T-cell (primary cell): Measurements from ENCODE around the gene NSD1. TPM values are rescaled to one million over a fixed set of nuclear protein-coding genes. Genes with fewer than 3 reads are reported as not detected.

Experiments
- ATAC-seq, 4 experiments: fragments of 200-7000 bp in 3 of 4; fragments of 150-1000 bp in 1 of 4; cut with Tn5 transposase; replicated peaks in 1 of 4; 1 replicate in 3 of 4; 2 replicates in 1 of 4; pipeline ENCODE4 v1.10.0; 2021; ENCODE audit warnings: moderate library complexity in 3 of 4, mild to moderate bottlenecking in 2 of 4, moderate number of reproducible peaks in 1 of 4
- CTCF ChIA-PET, 2 donors: fragments of 300-600 bp; sonication (Branson Sonifier 250); formaldehyde crosslinking; loops; one replicate each; lab custom pipeline; 2022; ENCODE audit warnings: antibody characterized with exemption in 2 of 2; lab: Charles Lee
- POLR2A ChIA-PET, 2 donors: fragments of 300-600 bp; sonication (Branson Sonifier 250); formaldehyde crosslinking; loops; one replicate each; lab custom pipeline; 2022; ENCODE audit warnings: antibody characterized with exemption in 2 of 2; lab: Charles Lee
- DNase-seq, 35 experiments: peaks; one replicate each; pipeline versions ENCODE4 v3.0.0 to v3.0.0-alpha.2; 2013 to 2023
- H3K27ac ChIP-seq: one replicate; pipeline ENCODE4 v1.5.1; 2013; ENCODE audit warnings: low read length
- H3K27me3 ChIP-seq, 2 experiments: replicated peaks in 1 of 2; 1 replicate in 1 of 2; 2 replicates in 1 of 2; pipeline versions ENCODE4 v1.6.1 to v1.7.0; 2013; ENCODE audit warnings: low read length in 1 of 2, mixed read lengths in 1 of 2; ENCODE audit not compliant: control insufficient read depth in 2 of 2, insufficient read depth in 2 of 2; ENCODE audit errors: extremely low read depth in 1 of 2
- H3K36me3 ChIP-seq, 2 donors: 1 replicate in 1 of 2; 2 replicates in 1 of 2; pipeline versions ENCODE4 v1.6.1 to v1.7.0; 2013; ENCODE audit warnings: low read length in 1 of 2; ENCODE audit not compliant: control insufficient read depth in 2 of 2, insufficient read depth in 1 of 2; ENCODE audit errors: extremely low read depth in 1 of 2
- H3K4me1 ChIP-seq, 2 experiments: 1 replicate in 1 of 2; 2 replicates in 1 of 2; pipeline versions ENCODE4 v1.6.1 to v1.7.0; 2013; ENCODE audit warnings: low read length in 2 of 2, mixed read lengths in 1 of 2; ENCODE audit not compliant: insufficient read depth in 2 of 2, control insufficient read depth in 1 of 2; ENCODE audit errors: extremely low read depth in 1 of 2
- H3K4me3 ChIP-seq, 2 donors: 1 replicate in 1 of 2; 2 replicates in 1 of 2; pipeline versions ENCODE4 v1.5.1 to v1.7.0; 2013; ENCODE audit warnings: mild to moderate bottlenecking in 2 of 2, low read length in 1 of 2, moderate library complexity in 1 of 2; ENCODE audit not compliant: control insufficient read depth in 1 of 2; ENCODE audit errors: extremely low read depth in 1 of 2
- H3K9me3 ChIP-seq: 2 replicates; pipeline ENCODE4 v1.7.0; 2013
- H3K27ac Mint-ChIP-seq, 2 donors: one replicate each; pipeline ENCODE4 v1.8.0; 2020 to 2021; ENCODE audit warnings: mild to moderate bottlenecking in 2 of 2, mixed read lengths in 2 of 2
- H3K27me3 Mint-ChIP-seq, 2 donors: one replicate each; pipeline ENCODE4 v1.8.0; 2021 to 2022; ENCODE audit warnings: mixed read lengths in 2 of 2
- H3K36me3 Mint-ChIP-seq: one replicate; pipeline ENCODE4 v1.8.0; 2021; ENCODE audit warnings: mixed read lengths
- H3K4me1 Mint-ChIP-seq, 3 donors: one replicate each; pipeline ENCODE4 v1.8.0; 2020 to 2022; ENCODE audit warnings: mixed read lengths in 3 of 3, mild to moderate bottlenecking in 1 of 3
- H3K4me3 Mint-ChIP-seq, 3 donors: one replicate each; pipeline ENCODE4 v1.8.0; 2020 to 2022; ENCODE audit warnings: mild to moderate bottlenecking in 3 of 3, mixed read lengths in 3 of 3, moderate library complexity in 3 of 3
- H3K9me3 Mint-ChIP-seq, 3 donors: one replicate each; pipeline ENCODE4 v1.8.0; 2020 to 2022; ENCODE audit warnings: mixed read lengths in 3 of 3
- WGBS: methylation state at CpG from one replicate; pipeline ENCODE4 v1.1.5; 2013; ENCODE audit warnings: missing lambda C conversion rate; ENCODE audit not compliant: insufficient coverage; 5-methylcytosine and 5-hydroxymethylcytosine counted together
- total RNA-seq, 35 experiments: library from RNA in 6 of 35; stranded (reverse) in 6 of 35; fragments of 120-200 nt in 1 of 35; gene quantifications; one replicate each; pipeline versions ENCODE4 v1.2.1 to v1.2.4 and lab custom pipeline; 2013 to 2026

NSD1 gene
- total RNA-seq, 5 donors from 2014 or later (not counting 1 experiment from before 2014, with no cell fraction given): 89.5 to 113 (median 103) TPM

DNA sequence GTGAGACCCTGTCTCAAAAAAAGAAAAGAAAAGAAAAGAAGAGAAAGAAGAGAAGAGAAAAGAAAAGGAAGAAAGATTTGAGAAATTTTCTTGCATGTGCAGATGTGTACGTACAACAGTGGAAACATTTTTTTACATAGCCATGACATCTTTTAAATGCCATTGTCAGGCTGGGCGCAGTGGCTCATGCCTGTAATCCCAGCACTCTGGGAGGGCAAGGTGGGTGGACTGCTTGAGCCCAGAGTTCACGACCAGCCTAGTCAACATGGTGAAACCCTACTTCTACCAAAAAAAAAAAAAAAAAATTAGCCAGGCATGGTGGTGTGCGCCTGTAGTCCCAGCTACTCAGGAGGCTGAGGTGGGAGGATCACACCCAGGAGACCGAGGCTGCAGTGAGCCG is 211.3 kb downstream of the NSD1 start:
- CTCF ChIA-PET: interaction anchor here in 1 of 2 donors (0.6 kb wide), 1 partner anchor 189 kb away, joined by 3 read pairs; no protein-coding TSS in a partner anchor
- ATAC-seq: no peak
- Mint-ChIP-seq H3K4me1 (peaks cover 33 to 48% (median 45%) of the 10 kb centered on the region in 3 donors), H3K27me3 (no peaks in the 10 kb centered on the region), H3K9me3 (peaks cover 0 to 2% (median 0%) of the 10 kb centered on the region in 3 donors), H3K4me3 (no peak overlapping the region), H3K36me3 (peaks cover 34% of the 10 kb centered on the region), H3K27ac (no peak overlapping the region)
- DNase-seq: no peak
- Histone ChIP-seq H3K4me3 (no peak overlapping the region), H3K4me1 (peaks cover 4 to 28% of the 10 kb centered on the region in 2 experiments), H3K9me3 (no peaks in the 10 kb centered on the region), H3K27me3 (no peaks in the 10 kb centered on the region), H3K27ac (no peak overlapping the region), H3K36me3 (peaks cover 4 to 51% of the 10 kb centered on the region in 2 donors)
- POLR2A ChIA-PET: no interaction called here
- WGBS: no CpG with 5 or more reads among the region's 6 CpGs

DNA sequence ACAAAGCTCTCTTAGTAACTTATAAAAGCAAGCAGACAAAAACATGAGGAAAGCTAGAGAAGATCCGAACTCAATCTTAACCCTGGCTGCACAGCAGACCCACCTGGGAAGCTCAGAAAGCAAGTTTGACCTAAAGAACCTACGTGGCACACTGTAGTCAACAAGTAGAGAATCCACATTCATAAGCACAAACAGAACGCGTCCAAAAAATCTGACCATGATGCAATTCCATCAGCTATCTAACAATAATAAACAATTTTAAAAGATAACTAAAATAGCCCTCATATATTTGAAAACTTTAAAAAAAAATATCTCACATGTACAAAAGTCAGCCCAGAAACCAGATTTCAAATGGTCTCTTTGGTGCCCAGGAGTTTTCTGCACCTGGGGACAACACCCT is 213.2 kb downstream of the NSD1 start:
- peaks cover 18 to 43% of the 10 kb centered on the region in 2 experiments for H3K4me1 ChIP-seq
- DNase-seq (no peak), ATAC-seq (no peak)
- 100% methylated on average over 3 of the region's 4 CpGs for WGBS
- peaks cover 26% of the 10 kb centered on the region for H3K36me3 Mint-ChIP-seq
- H3K9me3 ChIP-seq: no peaks in the 10 kb centered on the region
- H3K27me3 Mint-ChIP-seq: no peaks in the 10 kb centered on the region
- H3K27ac ChIP-seq: no peak overlapping the region
- H3K27me3 ChIP-seq: no peaks in the 10 kb centered on the region
- peaks cover 46 to 55% (median 55%) of the 10 kb centered on the region in 3 donors for H3K4me1 Mint-ChIP-seq
- no peak overlapping the region for H3K4me3 ChIP-seq
- H3K27ac Mint-ChIP-seq: no peak overlapping the region
- no peak overlapping the region for H3K4me3 Mint-ChIP-seq
- peaks cover 5 to 48% of the 10 kb centered on the region in 2 donors for H3K36me3 ChIP-seq
- CTCF ChIA-PET: interaction anchor here (0.6 to 0.7 kb wide), 3 partner anchors 34 to 267 kb away, joined by 3 to 4 read pairs (median 4); no protein-coding TSS in a partner anchor
- no peaks in the 10 kb centered on the region for H3K9me3 Mint-ChIP-seq
- POLR2A ChIA-PET: interaction anchor here in 1 of 2 donors (0.8 kb wide), 1 partner anchor 10 kb away, joined by 4 read pairs; no protein-coding TSS in a partner anchor

DNA sequence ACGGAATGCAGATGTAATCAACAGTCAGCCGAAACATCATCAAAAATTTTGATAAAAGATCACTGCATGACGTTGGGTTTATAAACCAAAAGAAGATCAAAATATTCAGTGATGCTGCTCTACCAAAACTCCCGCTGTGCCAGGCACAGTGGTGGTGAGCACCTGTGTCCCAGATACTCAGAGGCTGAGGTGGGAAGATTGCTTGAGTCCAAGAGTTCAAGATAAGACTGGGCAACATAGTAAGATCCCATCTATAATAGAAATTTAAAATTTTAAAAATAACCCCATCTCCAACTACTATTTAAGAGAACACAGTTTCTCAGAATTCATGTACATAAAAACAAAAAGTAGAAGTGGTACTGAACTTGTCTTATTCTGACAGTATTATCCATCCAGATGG is 214.1 kb downstream of the NSD1 start:
- H3K27me3 Mint-ChIP-seq: no peaks in the 10 kb centered on the region
- no peak overlapping the region for H3K27ac Mint-ChIP-seq
- Histone ChIP-seq H3K4me1 (peaks cover 18 to 49% of the 10 kb centered on the region in 2 experiments), H3K27me3 (no peaks in the 10 kb centered on the region), H3K27ac (no peak overlapping the region), H3K36me3 (peaks cover 5 to 44% of the 10 kb centered on the region in 2 donors), H3K4me3 (no peak overlapping the region), H3K9me3 (no peaks in the 10 kb centered on the region)
- DNase-seq: no peak
- 80% methylated on average over 1 of the region's 4 CpGs for WGBS
- no peak overlapping the region for H3K4me3 Mint-ChIP-seq
- H3K9me3 Mint-ChIP-seq: no peaks in the 10 kb centered on the region
- H3K36me3 Mint-ChIP-seq: peaks cover 25% of the 10 kb centered on the region
- CTCF ChIA-PET: no interaction called here
- ATAC-seq: no peak
- peaks cover 50 to 59% (median 58%) of the 10 kb centered on the region in 3 donors for H3K4me1 Mint-ChIP-seq
- POLR2A ChIA-PET: interaction anchor here in 1 of 2 donors (0.8 kb wide), 1 partner anchor 9 kb away, joined by 4 read pairs; no protein-coding TSS in a partner anchor

DNA sequence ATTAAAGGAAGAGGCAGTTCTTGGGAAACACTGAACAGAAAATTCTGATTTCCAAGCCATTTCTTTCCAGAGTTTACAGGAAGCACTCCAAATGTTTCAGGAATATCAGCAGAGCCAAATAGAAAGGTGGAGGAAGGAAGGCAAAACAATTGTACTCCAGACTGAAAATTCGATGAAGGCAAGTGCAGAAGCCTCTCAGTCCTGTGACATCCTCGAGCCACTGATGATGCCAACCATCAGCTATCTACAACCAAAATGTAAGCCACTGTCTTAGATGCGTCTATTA is 215.7 kb downstream of the NSD1 start:
- no CpG with 5 or more reads among the region's 3 CpGs for WGBS
- peak overlapping the region; percentile 45 to 80 for H3K27ac Mint-ChIP-seq
- H3K36me3 Mint-ChIP-seq: peaks cover 19% of the 10 kb centered on the region
- Histone ChIP-seq H3K27me3 (no peaks in the 10 kb centered on the region), H3K4me3 (no peak overlapping the region), H3K4me1 (peaks cover 18 to 49% of the 10 kb centered on the region in 2 experiments), H3K36me3 (peaks cover 5 to 37% of the 10 kb centered on the region in 2 donors), H3K9me3 (no peaks in the 10 kb centered on the region), H3K27ac (no peak overlapping the region)
- DNase-seq (no peak), ATAC-seq (no peak)
- H3K4me1 Mint-ChIP-seq: peaks cover 46 to 57% (median 55%) of the 10 kb centered on the region in 3 donors
- peak overlapping the region; percentile 81 to 97 (median 87) for H3K4me3 Mint-ChIP-seq
- ChIA-PET CTCF (interaction anchor here (0.5 to 0.9 kb wide), 6 partner anchors 19 to 321 kb away, joined by 3 to 4 read pairs (median 3); no protein-coding TSS in a partner anchor), POLR2A (no interaction called here)
- H3K27me3 Mint-ChIP-seq: no peaks in the 10 kb centered on the region
- H3K9me3 Mint-ChIP-seq: no peaks in the 10 kb centered on the region

DNA sequence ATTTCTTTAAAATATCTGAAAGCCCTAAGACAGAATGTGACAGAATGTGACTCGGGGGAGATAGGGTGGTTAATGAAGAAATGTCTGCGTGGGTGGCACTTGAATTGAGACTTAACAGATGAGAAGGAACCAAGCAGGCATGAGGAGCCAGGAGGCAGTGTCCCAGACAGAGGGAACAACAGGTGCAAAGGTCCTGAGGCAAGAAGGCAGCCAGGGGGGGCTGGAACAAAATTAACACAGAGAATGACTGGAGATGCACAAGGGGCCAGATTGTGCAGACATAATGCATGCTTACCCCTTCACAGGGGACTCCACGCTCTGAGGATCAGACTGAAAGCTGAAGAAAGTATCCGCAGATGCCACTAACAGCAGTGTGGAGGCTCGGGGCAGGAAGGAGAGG is 216.2 kb downstream of the NSD1 start:
- no peak overlapping the region for H3K27ac ChIP-seq
- H3K4me1 Mint-ChIP-seq: peaks cover 51 to 61% (median 59%) of the 10 kb centered on the region in 3 donors
- WGBS: 94% methylated on average over 3 of the region's 5 CpGs
- H3K27ac Mint-ChIP-seq: peak overlapping the region; percentile 45 to 80
- H3K4me3 ChIP-seq: no peak overlapping the region
- peaks cover 19% of the 10 kb centered on the region for H3K36me3 Mint-ChIP-seq
- POLR2A ChIA-PET: no interaction called here
- DNase-seq (no peak), ATAC-seq (no peak)
- H3K27me3 Mint-ChIP-seq: no peaks in the 10 kb centered on the region
- H3K36me3 ChIP-seq: peaks cover 5 to 37% of the 10 kb centered on the region in 2 donors
- peaks cover 20 to 49% of the 10 kb centered on the region in 2 experiments for H3K4me1 ChIP-seq
- CTCF ChIA-PET: interaction anchor here in 1 of 2 donors (0.7 kb wide), 1 partner anchor 31 kb away, joined by 3 read pairs; no protein-coding TSS in a partner anchor
- peak overlapping the region; percentile 81 to 97 (median 87) for H3K4me3 Mint-ChIP-seq
- H3K9me3 ChIP-seq: no peaks in the 10 kb centered on the region
- no peaks in the 10 kb centered on the region for H3K27me3 ChIP-seq
- H3K9me3 Mint-ChIP-seq: no peaks in the 10 kb centered on the region

Other genes starting within 250 kb of the NSD1 start
- under 1 TPM; 0.16 to 0.85 (median 0.44) TPM for gene HK3, start 234.4 kb upstream of the NSD1 start, total RNA-seq
- gene UIMC1, start 127.0 kb upstream of the NSD1 start, total RNA-seq: 10 to 100 TPM; 50.0 to 70.3 (median 56.7) TPM
- gene ZNF346, start 111.1 kb upstream of the NSD1 start, total RNA-seq: 10 to 100 TPM; 22.8 to 25.7 (median 24.8) TPM
- 1 to 10 TPM; 1.6 to 5.1 (median 3.2) TPM for gene FGFR4, start 46.9 kb upstream of the NSD1 start, total RNA-seq
- 10 to 100 TPM; 18.2 to 34.0 (median 25.2) TPM for gene RAB24, start 169.9 kb downstream of the NSD1 start, total RNA-seq
- gene PRELID1, start 170.0 kb downstream of the NSD1 start, total RNA-seq: 10 to 100 TPM; 52.0 to 84.9 (median 74.5) TPM
- gene MXD3, start 178.1 kb downstream of the NSD1 start, total RNA-seq: 10 to 100 TPM in 4 of 5 donors, 1 to 10 TPM in 1; 9.3 to 15.2 (median 12.4) TPM
- gene LMAN2, start 217.9 kb downstream of the NSD1 start, total RNA-seq: 100 to 1,000 TPM in 3 of 5 donors, 10 to 100 TPM in 2; 67.2 to 122 (median 106) TPM
- gene RGS14, start 224.2 kb downstream of the NSD1 start, total RNA-seq: 100 to 1,000 TPM in 3 of 5 donors, 10 to 100 TPM in 2; 85.7 to 209 (median 195) TPM